Body of pancreas (tissue), 4 donors: ENCODE measurements around the gene FBRSL1. TPM values are rescaled to one million over a fixed set of nuclear protein-coding genes. Genes with fewer than 3 reads are reported as not detected.

Source experiments
- ATAC-seq: fragments of 150-250 bp; one replicate; pipeline ENCODE4 v1.9.1; 2016
- DNase-seq, 4 donors: peaks; one replicate each; pipeline ENCODE4 v3.0.0-alpha.2; 2019
- H3K27ac ChIP-seq, 4 donors: fragments of 200-600 bp; sonication (generic); 1 replicate in 3 of 4; 2 replicates in 1 of 4; pipeline versions ENCODE4 v1.5.1 to v1.6.1; 2016 to 2019; ENCODE audit warnings: mild to moderate bottlenecking in 1 of 4, mixed read lengths in 1 of 4, moderate library complexity in 1 of 4
- H3K27me3 ChIP-seq, 2 donors: fragments of 200-600 bp; sonication (generic); one replicate each; pipeline ENCODE4 v1.6.0; 2016; ENCODE audit warnings: mild to moderate bottlenecking in 1 of 2
- H3K36me3 ChIP-seq, 2 donors: fragments of 200-600 bp; sonication (generic); replicated peaks in 1 of 2; 2 replicates each; pipeline ENCODE4 v1.5.1; 2016; ENCODE audit warnings: low read depth in 2 of 2; ENCODE audit not compliant: insufficient read depth in 1 of 2
- H3K4me1 ChIP-seq: fragments of 200-600 bp; sonication (generic); one replicate; pipeline ENCODE4 v1.6.0; 2016
- H3K4me3 ChIP-seq, 2 donors: fragments of 200-600 bp; sonication (generic); 1 replicate in 1 of 2; 2 replicates in 1 of 2; pipeline ENCODE4 v1.5.1; 2016 to 2019
- H3K9me3 ChIP-seq, 3 donors: fragments of 200-600 bp; sonication (generic); 1 replicate in 2 of 3; 2 replicates in 1 of 3; pipeline ENCODE4 v1.5.1; 2016
- POLR2A ChIP-seq, 3 donors: fragments of 450-650 bp; IDR thresholded peaks; one replicate each; pipeline ENCODE4 v1.6.1; 2016; ENCODE audit warnings: antibody characterized with exemption in 3 of 3, mild to moderate bottlenecking in 2 of 3
- WGBS, 2 donors: methylation state at CpG; one replicate each; pipeline ENCODE4 v1.1.5; 2017; 5-methylcytosine and 5-hydroxymethylcytosine counted together
- intact Hi-C: fragments of 100-400 bp; cut with DNase I; formaldehyde crosslinking; loops from one replicate; pipeline ENCODE4 v1.15.1; 2023
- total RNA-seq, 2 donors: library from RNA; depleted of rRNA; stranded (reverse); fragments of >200 nt; gene quantifications; one replicate each; pipeline ENCODE4 v1.1.0, GENCODE V29; 2016
- TF ChIP-seq, protein P1 (sequence below), 7 experiments: fragments of 450-650 bp in 4 of 7; fragments of 200-600 bp in 3 of 7; sonication (generic) in 3 of 7; IDR thresholded peaks; one replicate each; pipeline ENCODE4 v1.5.1; 2016 to 2019; ENCODE audit warnings: antibody characterized with exemption in 7 of 7

The FBRSL1 gene
- total RNA-seq, 2 donors from 2014 or later = 29.8 to 50.1 TPM

DNA sequence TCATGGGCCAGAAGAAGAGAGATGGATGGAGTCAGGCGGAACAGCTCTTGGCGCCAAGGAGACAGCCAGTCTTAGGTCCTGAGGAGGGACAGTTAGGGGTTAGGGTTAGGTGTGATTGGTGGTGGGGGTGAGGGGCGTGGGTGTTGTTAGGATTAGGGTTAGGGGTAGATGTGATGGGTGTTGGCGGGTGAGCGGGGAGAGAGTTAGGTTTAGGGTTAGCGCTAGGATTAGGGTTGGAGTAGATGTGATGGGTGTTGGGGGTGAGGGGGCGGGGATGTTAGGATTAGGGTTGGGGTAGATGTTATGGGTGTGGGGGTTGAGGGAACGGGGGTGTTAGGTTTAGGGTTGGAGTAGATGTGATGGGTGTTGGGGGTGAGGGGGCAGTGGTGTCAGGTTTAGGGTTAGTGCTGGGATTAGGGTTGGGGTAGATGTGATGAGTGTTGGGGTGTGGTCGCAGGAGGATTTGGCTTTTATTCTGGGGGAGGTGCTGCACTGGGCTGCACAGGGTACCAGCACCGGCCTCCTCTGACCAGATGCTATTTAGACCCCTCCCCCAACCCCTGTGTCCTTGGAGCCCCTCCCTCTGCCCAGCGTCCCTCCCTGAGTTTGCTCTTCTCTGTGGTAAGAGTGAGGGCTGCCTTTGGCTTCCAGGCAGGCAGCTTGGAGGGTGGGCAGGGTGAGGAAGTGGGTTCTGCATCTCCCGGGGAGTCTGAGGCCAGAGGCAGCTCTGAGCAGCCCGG, 35.6 kb upstream of the FBRSL1 start:
- no peak overlapping the region for H3K4me3 ChIP-seq
- no peaks in the 10 kb centered on the region for H3K27me3 ChIP-seq
- ATAC-seq = no peak
- TF ChIP-seq POLR2A (IDR thresholded peaks at IDR 0.05) = no peak
- TF ChIP-seq, protein P1, sequence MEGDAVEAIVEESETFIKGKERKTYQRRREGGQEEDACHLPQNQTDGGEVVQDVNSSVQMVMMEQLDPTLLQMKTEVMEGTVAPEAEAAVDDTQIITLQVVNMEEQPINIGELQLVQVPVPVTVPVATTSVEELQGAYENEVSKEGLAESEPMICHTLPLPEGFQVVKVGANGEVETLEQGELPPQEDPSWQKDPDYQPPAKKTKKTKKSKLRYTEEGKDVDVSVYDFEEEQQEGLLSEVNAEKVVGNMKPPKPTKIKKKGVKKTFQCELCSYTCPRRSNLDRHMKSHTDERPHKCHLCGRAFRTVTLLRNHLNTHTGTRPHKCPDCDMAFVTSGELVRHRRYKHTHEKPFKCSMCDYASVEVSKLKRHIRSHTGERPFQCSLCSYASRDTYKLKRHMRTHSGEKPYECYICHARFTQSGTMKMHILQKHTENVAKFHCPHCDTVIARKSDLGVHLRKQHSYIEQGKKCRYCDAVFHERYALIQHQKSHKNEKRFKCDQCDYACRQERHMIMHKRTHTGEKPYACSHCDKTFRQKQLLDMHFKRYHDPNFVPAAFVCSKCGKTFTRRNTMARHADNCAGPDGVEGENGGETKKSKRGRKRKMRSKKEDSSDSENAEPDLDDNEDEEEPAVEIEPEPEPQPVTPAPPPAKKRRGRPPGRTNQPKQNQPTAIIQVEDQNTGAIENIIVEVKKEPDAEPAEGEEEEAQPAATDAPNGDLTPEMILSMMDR (IDR thresholded peaks at IDR 0.05) = no peak
- WGBS, 2 donors = 62 to 75% methylated on average over 11 to 13 of the region's 13 CpGs
- DNase-seq = no peak
- H3K9me3 ChIP-seq = no peaks in the 10 kb centered on the region
- H3K4me1 ChIP-seq = peaks cover 8% of the 10 kb centered on the region
- intact Hi-C loops = no loop called here
- H3K36me3 ChIP-seq = no peaks in the 10 kb centered on the region
- no peak overlapping the region for H3K27ac ChIP-seq

DNA sequence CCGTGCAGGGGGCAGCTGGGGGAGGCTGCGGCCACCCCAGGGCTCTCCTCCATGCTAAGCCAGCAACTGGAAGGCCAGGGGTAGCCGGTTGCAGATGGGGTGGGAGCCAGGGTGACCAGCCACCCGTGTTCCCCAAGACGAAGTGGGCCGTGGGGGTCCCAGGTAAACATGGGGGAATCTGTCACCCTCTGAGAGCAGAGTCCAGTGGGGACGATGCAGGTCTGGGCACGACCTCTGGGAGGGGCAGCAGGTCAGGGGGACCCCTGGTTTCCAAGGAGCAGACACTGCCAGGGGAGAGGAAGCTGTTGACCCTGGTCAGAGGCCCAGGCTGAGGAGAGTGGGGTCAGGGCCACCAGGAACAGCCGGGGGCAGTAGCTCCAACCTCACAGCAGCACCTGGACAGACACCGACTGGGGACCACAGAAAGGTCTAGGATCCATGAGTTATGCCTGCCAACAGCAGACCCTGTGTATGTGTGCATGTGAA, 35.0 kb upstream of the FBRSL1 start:
- ATAC-seq = no peak
- intact Hi-C loops = no loop called here
- H3K36me3 ChIP-seq = no peaks in the 10 kb centered on the region
- H3K9me3 ChIP-seq = no peaks in the 10 kb centered on the region
- no peak for DNase-seq
- TF ChIP-seq, protein P1 (IDR thresholded peaks at IDR 0.05) = no peak
- TF ChIP-seq POLR2A (IDR thresholded peaks at IDR 0.05) = no peak
- no peak overlapping the region for H3K27ac ChIP-seq
- no peaks in the 10 kb centered on the region for H3K27me3 ChIP-seq
- no peak overlapping the region for H3K4me3 ChIP-seq
- 48 to 58% methylated on average over 9 to 10 of the region's 10 CpGs for WGBS, 2 donors
- H3K4me1 ChIP-seq = peaks cover 8% of the 10 kb centered on the region

DNA sequence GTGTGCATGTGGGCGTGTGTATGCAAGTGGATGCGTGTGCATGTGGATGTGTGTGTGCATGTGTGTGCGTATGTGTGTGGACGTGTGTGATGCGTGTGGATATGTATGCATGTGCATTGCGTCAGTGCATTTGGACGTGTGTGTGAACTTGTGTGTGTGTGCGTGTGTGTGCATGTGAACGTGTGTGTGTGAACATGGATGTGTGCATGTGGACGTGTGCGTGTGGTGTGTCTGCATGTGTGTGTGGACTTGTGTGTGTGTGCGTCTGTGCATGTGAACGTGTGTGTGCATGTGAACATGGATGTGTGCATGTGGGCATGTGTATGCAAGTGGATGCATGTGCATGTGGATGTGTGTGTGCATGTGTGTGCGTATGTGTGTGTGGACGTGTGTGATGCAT, 34.4 kb upstream of the FBRSL1 start:
- H3K27ac ChIP-seq = no peak overlapping the region
- intact Hi-C loops = no loop called here
- ATAC-seq (no peak), DNase-seq (no peak)
- H3K36me3 ChIP-seq = no peaks in the 10 kb centered on the region
- WGBS, 2 donors = 76 to 79% methylated on average over 15 of the region's 15 CpGs
- no peaks in the 10 kb centered on the region for H3K9me3 ChIP-seq
- no peaks in the 10 kb centered on the region for H3K27me3 ChIP-seq
- TF ChIP-seq, protein P1 (IDR thresholded peaks at IDR 0.05) = no peak
- TF ChIP-seq POLR2A (IDR thresholded peaks at IDR 0.05) = no peak
- no peak overlapping the region for H3K4me3 ChIP-seq
- peaks cover 3% of the 10 kb centered on the region for H3K4me1 ChIP-seq

DNA sequence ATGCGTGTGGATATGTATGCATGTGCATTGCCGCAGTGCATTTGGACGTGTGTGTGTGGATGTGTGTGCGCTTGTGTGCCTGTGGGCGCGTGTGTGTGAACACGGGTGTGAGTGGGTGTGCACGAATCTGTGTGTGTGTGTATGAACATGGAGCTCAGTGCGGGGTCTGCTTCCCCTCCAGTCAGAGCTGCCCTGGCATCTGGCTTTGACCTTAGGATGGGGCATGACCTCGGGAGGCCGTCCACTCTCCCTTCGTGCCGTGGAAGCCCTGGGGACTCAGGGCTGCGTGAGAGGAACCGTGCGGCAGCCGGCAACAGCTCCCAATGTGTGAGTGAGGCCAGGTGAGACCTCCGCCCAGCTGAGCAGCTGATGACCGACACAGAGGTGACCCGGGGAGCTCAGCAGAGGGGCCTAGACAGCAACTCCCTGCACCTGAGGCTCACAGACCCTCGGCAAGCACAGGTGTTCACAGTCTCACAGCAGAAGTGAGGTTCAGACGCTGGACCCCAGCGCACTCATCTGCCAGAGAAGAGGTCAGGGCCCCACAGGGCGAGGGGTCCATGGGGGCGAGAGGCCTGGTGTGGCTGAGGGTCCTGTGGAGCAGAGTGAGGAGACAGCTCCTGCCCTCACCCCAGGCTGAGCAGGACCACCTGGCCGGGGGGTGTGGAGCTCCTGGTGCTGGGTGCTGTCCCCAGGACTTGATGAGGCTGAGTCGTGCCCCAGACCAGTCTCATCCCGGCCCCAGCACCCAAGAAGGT, 33.6 kb upstream of the FBRSL1 start:
- no peaks in the 10 kb centered on the region for H3K36me3 ChIP-seq
- 73 to 88% methylated on average over 21 to 25 of the region's 28 CpGs for WGBS, 2 donors
- no peak for DNase-seq

More for the DNA sequence above, 33.6 kb upstream of the FBRSL1 start:
- intact Hi-C loops = no loop called here
- Histone ChIP-seq H3K27me3 (no peaks in the 10 kb centered on the region), H3K9me3 (no peaks in the 10 kb centered on the region), H3K27ac (no peak overlapping the region), H3K4me3 (no peak overlapping the region), H3K4me1 (no peaks in the 10 kb centered on the region)
- TF ChIP-seq, protein P1 (IDR thresholded peaks at IDR 0.05) = no peak
- no peak for TF ChIP-seq POLR2A (IDR thresholded peaks at IDR 0.05)
- ATAC-seq = no peak
